Measurements from ENCODE around the gene ZMYND8.

- TF ChIP-seq, protein P1, sequence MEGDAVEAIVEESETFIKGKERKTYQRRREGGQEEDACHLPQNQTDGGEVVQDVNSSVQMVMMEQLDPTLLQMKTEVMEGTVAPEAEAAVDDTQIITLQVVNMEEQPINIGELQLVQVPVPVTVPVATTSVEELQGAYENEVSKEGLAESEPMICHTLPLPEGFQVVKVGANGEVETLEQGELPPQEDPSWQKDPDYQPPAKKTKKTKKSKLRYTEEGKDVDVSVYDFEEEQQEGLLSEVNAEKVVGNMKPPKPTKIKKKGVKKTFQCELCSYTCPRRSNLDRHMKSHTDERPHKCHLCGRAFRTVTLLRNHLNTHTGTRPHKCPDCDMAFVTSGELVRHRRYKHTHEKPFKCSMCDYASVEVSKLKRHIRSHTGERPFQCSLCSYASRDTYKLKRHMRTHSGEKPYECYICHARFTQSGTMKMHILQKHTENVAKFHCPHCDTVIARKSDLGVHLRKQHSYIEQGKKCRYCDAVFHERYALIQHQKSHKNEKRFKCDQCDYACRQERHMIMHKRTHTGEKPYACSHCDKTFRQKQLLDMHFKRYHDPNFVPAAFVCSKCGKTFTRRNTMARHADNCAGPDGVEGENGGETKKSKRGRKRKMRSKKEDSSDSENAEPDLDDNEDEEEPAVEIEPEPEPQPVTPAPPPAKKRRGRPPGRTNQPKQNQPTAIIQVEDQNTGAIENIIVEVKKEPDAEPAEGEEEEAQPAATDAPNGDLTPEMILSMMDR (IDR thresholded peaks at IDR 0.05; ENCODE audit: control extremely low read depth in 1 of 3, insufficient read depth in 1 of 3, low read depth in 1 of 3, low read length in 3 of 3) = no peak
- TF ChIP-seq NRF1 (IDR thresholded peaks at IDR 0.05; ENCODE audit: low read depth, low read length) (no peak), POLR2AphosphoS5 (IDR thresholded peaks at IDR 0.05; ENCODE audit: low read depth, low read length) (no peak), CBX5 (IDR thresholded peaks at IDR 0.05; ENCODE audit: low read depth, low read length) (no peak), SP2 (IDR thresholded peaks at IDR 0.05; ENCODE audit: low read length) (no peak), NANOG (IDR thresholded peaks at IDR 0.05; ENCODE audit: insufficient read depth, low read depth, low read length, poor library complexity, severe bottlenecking) (no peak), POLR2A (IDR thresholded peaks at IDR 0.05; ENCODE audit: control extremely low read depth in 1 of 2, low read depth in 2 of 2, low read length in 2 of 2) (no peak)
These were observed 103.6 kb downstream of the ZMYND8 start for GRCh38 chr20:47252879-47253307.

Measured in H1 (cell line).